ENCODE results near the gene AKNA.

Gene AKNA

DNA sequence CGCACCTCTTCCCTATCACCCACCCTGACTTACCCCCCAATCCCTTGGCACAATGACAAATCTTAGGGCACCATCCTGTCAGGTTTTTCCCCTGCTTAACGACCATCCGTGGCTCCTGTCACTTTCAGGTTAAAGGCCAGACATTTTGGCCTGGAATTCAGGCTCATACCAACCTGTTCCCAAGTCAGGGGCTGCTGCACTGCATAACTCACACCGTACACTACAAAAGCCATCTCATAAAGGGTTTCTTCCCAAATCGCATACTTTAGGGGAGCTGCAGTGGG, 7.5 kb upstream of the AKNA start:
- DNase-seq (ENCODE audit: low read depth), result no peak

DNA sequence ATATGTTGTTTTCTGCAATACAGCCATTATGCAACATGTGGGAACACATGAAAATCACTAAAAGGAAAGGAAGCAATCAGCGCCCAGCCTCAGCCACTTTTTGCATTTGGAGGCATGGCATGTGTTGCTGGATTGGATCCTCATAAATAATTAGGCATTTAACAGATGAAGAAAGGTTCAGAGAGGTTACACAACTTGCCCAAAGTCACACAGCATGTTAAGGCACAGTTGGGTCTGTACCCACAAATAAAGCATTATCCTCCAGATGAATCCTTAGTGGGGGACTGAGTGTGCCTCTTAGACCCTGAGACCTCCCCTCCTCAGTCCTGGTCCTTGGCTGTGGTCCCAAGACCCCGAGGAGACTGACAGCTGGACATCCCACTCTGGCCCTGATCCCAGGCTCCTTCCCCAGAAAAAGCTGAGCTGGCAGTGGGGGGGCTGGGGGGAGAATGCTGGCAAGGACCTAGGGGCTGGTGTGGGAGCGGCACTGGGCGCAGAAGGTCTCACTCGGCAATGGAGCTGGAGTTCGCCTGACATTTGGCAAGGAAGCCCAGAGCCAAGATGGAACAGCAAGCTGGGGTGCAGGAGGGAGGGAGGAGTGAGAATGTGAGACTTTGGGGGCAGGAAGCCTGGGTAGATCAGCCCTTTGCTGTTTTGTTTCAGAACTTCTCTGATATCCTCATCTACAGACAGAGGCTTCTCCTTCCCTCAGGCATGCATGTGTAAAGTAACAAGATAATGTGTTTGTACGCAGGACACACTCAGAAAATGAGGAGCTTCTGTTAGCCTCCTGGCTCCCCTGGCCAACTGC, 6.9 kb upstream of the AKNA start:
- no peak for DNase-seq (ENCODE audit: low read depth)

DNA sequence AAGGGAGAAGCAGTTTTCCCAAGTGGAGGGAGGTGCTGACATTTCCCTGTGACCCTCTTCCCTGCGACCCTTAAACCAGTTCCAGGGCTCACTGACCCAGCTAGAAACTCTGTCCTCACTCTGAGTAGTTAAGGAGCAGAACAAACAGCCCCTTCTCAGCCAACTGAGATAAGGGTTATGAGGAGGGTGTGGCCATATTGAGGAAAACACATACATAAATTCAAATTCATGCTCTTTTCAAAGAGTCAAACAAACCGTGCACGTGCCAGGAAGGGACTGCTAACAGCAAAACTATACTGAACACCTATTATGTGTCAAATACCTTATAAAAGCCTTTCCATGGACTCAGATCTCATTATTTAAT, 4.9 kb upstream of the AKNA start:
- no peak for DNase-seq (ENCODE audit: low read depth)

DNA sequence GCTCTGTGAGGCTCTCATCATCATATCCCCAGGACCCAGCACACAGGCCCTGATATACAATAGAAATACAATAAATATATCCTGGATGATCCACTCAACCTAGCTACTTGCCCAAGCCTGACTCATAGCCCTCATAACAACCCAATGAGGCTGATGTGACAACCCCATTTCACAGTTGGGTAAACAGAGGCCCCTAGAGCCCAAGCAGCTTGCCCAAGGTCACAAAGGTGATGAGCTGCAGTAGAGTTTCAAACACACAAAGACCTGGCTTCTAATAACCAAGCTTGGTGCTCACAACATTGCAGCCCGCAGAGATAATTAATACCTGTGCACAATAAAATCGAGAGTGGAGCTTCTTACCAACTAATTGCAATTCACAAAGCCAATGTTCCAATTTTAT, 3.2 kb upstream of the AKNA start:
- DNase-seq (ENCODE audit: low read depth), result no peak

DNA sequence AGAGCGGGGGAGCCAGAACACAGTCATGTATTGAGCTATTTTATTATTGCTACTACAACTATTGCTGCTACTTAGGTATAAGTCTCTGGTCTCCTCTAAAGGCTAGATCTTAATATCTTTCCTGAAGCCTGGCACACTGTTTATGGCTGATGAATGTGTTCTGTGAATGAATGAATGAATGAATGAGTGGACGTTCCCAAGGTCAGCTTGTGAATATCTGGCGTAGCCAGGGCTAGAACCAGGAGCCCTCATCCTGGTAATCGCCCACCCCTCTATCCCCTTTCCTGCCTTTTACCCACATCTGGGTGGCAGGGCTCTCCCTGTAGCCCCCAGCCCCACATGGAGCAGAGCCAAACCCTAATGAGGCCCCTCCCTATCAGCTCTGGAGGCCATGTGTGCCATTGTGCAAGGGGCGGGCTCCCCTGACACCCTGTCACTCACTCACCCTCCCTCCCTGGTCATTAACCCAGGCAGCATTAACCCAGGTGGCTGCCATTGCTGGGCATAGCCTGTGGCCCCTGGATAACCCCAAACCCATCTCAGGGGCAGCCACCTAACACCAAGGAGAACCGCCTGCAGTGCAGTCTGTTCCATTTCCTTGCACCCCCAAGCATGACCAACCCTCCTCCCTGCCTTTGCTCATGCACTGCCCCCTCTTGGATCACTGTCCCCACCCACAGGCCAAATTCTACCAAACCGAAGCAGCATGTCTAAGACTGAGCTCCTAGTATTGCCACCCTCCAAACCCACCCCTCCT, 2.0 kb upstream of the AKNA start:
- no peak for DNase-seq (ENCODE audit: low read depth)

DNA sequence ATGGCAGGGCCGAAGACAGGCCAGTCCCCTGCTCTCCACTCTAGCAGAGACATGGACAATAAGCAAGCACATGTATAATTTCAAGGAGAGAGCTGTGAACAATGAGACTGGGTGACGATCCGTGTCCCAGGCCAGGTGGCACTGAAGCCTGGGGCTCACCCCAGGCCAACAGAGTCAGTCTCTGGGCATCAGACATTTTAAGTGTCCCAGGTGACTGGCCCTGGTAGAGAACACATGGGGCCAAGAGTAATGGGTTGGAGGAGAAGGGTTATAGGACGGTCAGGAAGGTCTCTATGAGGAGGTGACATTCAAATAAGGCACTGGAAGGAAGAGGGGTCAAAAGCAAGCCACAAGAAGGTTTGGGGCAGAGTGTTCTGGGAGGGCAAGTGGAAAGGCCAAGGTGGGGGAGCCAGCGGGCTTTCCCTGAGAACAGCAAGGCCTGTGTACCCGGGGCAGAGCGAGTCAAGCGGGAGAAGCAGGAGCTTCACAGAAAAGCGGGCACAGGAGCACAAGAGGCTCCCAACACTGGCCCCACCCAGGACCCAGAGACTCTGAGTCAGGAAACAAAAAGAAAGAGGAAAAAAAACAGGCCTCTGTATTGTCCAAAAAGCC, 1.1 kb upstream of the AKNA start:
- no peak for DNase-seq (ENCODE audit: low read depth)

DNA sequence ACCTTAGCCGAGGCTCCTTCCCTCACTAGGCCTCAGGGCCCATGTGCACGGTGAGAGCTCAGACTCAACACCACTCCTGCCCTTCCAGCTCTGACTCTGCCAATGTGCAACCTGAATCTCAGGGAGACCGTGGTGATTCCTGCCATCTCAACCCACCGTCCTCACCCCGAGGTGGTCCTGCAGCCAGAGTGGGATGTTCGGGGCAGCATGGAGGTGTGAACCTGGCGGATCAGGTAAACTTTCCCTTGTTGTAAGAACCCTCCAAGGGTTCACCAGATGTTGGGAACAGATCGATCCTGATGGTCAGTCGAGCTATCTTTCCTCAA, 538 bp upstream of the AKNA start:
- no peak for DNase-seq (ENCODE audit: low read depth)

DNA sequence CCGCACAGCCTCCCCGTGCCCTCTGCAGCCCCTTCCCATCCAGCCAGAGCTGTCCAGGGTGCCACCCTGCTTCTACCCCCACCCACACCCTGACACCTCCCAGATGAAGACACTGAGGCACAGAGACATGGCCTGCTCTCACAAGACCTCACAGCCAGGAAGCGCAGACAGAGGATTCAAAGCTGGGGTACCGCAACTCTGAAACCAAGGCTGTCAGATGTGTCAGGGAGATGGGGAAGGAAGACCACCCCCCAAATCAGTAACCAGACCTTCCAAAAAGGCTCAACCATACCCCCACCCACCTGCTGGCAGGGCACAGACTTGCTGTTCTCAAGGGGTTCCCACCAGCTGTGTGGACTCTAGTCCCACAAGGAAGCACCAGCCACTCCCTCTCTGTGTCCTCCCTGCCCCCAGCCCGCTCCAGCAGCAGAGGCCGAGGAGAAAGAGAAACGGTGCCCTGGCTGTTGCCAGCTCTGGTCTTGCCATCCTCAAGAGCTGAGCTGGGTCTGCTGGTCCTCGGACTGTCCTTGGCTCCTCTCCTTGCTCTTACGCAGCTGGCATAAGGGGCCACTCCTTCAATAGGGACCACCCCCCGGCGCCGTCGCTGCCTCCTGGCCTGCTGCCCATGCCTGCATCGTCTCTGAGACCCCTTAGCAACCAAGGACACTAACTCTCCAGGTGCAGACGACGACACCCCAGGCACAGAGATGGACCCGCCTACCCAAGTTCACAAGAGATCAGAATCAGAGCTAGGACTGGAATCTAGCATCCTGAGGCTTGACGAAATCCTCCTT, 699 bp downstream of the AKNA start:
- no peak for DNase-seq (ENCODE audit: low read depth)

DNA sequence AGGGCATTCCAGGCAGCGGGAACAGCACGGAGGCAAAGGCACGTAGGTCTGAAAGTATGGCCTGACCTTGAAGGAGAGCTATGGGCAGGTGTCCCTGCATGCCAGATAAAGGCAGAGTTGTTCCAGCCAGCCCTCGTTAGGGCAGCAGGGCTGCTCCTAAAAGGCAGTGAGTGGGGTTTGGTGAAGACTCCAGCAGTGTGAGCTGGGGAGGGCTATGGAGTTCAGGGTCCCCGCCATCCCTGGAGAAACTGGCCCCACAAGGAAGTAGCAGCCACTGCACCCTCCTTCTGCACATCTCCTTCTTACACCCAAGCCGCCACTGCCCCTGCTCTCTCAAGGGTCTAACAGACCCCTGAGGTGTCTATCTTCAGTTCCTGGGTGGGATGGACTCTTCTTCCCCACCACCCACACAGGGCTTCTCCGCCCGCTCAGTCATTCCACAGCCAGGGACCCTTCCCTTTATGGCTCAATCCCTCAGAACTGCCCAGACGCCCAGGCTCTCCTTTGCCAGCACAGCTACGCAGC, 1.4 kb downstream of the AKNA start:
- no peak for DNase-seq (ENCODE audit: low read depth)

DNA sequence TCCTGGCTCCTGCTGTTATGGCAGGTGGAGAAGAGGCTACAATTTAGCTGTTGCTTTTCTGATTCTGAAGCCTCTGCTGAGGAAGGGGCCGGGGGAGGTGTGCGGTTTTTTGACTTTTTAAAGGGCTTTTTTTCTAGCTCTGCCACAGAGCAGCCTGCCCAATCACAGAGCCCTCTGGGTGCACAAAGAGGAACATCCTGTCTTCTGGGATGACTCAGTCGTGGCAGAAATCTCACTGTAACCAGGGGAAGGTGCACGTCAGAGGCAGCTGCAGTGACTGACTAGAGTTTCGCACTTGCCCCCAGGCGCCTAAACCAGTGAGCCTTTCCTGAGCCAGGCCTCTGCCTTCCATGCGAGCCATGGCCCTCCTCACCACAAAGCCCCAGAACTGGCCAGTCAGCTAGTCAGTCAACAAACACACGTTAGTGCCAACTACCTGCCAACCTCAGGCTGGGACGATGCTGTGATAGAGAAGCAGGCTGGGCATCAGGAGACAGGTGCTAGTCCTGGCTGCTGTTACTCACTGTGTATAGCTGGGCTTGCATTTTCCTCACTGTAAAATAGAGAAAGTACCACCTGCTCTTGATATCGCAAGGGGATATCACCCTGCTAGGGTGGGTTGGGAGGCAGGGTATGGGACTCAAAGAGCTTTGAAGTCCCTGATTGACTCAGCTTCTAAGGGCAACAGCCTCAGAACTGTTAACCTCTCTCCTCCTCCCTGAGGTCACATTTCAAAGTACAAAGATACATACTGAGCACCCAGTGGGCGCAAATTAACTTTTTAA, 2.2 kb downstream of the AKNA start:
- DNase-seq (ENCODE audit: low read depth), result peak; percentile 73

DNA sequence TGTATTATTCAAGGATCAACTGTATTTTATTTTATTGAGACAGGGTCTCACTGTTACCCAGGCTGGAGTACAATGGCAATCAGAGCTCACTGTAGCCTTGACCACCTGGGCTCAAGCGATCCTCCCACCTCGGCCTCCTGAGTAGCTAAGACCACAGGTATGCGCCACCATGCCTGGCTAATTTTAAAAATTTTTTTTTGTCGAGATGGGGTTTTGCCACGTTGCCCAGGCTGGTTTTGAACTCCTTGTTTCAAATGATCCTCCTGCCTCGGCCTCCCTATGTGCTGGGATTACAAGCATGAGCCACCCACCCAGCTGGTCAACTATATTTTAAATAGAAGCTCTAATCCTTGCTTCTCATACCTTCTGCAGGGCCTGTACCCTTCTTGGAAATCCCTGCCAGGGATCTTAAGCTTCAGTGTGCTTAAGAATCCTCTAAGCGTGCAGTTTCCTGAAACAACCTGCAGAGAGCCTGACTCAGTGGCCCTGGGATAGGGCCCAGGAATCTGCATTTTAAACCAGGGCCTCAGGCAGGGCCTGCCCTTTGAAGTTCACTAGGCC, 2.9 kb downstream of the AKNA start:
- no peak for DNase-seq (ENCODE audit: low read depth)

DNA sequence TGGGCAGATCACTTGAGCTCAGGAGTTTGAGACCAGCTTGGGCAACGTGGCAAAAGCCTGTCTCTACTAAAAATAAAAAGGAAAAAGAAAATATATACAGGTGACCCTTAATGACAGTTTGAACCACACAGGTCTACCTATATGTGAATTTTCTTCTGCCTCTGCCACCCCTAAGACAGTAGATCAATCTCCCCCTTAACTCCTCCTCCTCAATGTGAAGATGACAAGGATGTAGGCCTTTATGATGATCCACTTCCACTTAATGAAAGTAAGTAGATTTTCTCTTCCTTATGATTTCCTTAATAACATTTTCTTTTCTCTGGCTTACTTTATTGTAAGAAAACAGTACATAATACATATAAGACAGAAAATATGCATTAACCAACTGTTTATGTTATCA, 3.4 kb downstream of the AKNA start:
- no peak for DNase-seq (ENCODE audit: low read depth)

DNA sequence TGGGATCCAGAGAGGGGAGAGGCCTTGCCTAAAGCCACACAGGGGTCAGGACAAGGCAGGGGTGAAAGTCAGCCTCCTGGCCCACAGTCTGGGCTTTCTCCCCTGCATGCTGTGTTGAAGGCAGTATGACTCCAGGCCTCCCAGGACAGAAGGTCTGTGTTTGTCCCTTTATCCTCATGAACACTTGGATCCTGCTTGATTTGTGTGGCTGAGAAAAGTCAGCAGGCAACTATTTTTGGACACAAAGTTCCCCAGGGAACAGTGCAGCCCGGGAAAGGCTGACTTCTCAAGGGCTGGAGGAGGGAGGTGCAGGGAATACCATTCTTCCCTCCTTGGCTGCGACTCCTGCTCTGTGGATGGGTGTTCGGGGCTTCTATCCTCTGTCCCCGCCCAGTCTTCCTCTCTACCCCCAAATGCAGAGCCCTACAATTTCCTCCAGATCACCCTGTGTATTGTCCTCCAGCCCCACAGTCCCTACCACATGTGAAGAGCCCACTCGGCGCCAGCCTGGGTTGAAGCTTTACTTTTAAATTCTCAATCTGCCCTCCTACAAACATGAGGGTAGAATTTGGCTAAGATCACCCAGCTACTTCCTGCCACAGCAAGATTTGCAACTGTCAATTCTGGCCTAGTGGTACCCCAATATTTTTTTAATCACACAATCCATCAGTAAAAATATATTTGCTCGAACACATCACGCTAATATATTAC, 4.1 kb downstream of the AKNA start:
- peak; percentile 83 for DNase-seq (ENCODE audit: low read depth)

DNA sequence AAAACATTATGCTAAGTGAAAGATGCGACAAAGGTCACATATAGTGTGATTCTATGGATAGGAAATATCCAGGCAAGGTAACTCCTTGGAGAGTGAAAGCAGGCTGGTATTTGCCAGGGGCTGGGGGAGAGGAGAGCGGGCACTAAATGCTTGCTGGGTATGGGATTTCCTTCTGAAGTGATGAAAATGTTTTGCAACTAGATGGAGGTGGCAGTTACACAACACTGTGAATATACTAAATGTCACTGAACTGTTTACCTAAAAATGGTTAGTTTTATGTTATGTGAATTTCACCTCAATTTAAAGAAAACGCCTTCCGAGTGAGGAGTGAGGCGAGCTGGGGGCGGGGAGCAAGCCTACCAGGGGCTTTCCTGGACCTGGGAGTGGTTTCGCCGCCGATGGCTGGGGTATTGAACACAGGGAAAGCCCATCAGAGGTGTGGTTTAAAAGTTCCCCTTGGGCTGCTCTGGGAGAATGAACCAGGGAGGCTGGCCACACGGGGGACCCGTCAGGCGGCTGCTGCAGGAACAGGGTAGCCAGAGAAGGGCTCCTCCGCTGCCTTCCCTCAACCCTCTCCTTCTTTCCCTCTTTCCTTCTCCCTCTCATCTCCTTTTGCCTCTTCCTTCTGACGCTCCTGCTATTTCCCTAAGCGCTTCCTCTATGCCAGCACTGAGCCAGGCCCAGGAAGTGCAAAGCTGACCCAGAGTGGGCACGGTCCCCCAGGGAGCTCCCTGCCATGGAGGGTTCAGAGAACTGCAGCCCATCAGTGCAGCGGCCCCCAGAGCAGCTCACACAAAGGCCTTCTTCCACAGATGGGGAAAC, 4.9 kb downstream of the AKNA start:
- DNase-seq (ENCODE audit: low read depth), result no peak

DNA sequence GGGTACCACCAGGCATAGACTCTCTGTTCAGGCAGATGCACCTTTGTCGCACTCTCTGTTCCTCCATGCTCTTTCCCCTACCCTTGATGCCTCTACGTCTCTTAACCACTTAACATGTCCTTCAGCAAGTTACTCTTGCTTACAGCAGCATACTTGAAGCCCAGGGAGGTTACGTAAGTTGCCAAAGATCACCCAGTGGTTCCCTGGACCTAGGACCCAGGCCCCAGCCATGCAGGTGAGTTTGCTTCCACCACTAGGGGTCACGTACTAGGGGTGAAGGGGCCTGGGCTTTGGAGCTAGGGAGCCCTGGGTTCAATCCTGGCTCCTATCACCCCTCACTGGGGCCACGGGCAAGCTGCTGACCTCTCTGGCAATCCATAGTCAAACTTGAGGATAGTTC, 8.9 kb downstream of the AKNA start:
- DNase-seq (ENCODE audit: low read depth), result no peak

DNA sequence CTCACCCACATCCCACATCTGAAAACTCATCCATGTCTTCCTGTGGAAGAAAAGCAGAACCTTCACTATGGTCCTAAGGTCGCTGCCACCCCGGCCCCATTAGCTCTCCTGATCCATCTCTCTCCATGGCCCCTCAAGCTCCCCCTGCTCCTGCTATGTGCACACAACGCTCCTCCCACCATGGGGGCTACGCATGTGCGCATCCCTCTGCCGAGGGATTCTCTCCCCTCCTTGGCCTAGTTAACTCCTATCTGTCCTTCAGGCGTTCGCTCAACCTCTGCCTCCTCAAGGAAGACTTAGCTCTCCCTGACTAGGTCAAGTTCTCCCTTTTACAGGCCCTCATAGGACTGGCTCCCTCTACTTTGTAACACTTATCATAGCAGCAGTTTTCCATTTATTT, 9.8 kb downstream of the AKNA start:
- DNase-seq (ENCODE audit: low read depth), result no peak

DNA sequence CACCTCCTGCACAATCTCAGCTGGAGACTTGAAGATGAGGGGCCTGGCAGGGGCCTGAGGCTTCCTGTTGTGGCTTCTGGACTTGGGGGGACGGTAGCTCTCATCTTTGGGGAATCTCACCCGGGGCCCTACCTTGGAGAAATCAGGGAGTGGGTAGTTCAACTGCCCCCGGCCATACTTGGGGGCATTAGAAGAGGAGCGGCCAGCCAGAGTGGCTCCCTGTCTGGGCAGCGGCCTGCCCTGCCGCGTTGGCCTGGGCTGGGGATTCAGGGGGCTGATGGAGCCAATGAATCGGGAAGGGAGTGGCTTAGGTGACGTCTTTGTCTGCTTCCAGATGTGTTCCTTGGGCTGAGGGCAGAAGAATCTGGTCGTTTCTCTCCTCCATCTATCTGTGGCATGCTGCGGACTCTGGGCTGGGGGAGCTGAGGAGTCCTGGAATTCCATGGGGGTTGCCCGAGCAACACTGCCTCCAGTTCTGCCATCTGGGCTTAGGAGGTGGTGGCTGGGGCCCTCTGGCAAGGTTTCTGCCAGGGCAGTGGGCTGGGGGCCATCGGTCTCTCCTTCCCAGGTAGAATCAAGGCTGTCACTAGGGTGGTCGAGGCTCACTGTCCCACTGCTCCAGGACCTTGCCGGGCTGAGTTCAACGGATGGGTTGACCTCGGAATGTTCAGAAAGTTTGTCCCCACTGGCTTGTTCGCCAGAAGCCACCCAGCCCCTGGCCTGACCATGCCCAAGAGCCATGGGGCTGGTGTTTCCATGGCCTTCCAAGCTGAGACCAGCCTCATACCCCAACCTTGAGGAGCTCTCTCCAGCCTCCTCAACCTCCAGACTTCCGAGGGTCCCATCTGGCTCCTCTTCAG, 11.0 kb downstream of the AKNA start:
- no peak for DNase-seq (ENCODE audit: low read depth)

DNA sequence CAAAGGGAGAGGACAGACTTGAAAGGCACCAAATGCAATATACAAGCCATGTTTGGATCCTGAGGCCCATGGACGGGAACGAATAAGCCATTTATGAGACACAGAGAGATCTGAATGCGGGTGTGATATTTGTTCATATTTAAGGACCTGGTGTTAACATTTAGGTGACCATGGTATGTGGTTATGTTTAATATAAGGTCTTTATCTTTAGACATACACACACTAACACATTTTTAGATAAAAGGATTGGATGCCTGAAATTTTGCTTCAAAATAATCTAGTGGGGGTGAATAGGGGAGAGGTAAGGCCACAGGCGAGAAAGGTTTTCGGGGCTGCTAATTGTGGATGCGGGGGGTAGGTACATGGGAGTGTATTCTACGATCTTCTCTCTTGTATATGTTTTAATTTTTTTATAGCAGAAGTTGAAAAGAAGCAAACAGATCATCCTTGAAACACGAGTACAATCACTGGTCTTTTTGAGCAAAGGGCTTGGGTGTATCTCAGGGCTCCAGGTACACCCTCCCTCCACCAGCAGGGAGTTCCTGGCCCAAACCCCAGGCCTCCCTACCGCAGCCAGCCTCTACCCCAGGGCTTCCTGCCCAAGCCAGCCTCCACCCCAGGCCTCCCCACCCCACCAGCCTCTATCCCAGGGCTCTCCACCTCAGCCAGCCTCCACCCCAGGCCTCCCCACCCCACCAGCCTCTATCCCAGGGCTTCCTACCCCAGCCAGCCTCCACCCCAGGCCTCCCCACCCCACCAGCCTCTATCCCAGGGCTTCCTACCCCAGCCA, 12.2 kb downstream of the AKNA start:
- no peak for DNase-seq (ENCODE audit: low read depth)

Data from GM04503 (cell line).